GM20431 (cell line): Measurements from ENCODE around the gene DKC1.
"Not testable (repeated sequence)": the region's sequence is repeated elsewhere in the genome, so short reads cannot be mapped to it uniquely, and the experiment has no call there.

Experiments
- in situ Hi-C: fragments of 300-500 bp; cut with MseI, MboI; formaldehyde crosslinking; loops from one replicate; pipeline ENCODE4 v1.15.0; 2020; ENCODE audit warnings: low sequenced_read_pairs; ENCODE audit not compliant: unreplicated experiment

Gene DKC1

GRCh38 chrX:154815274-154815818 lies 52.7 kb downstream of the DKC1 start:
- in situ Hi-C loops = no loop called here

GRCh38 chrX:154816326-154816898 lies 53.7 kb downstream of the DKC1 start:
- in situ Hi-C loops = not testable (repeated sequence)

GRCh38 chrX:154817048-154817618 lies 54.5 kb downstream of the DKC1 start:
- in situ Hi-C loops = not testable (repeated sequence)

GRCh38 chrX:154818916-154819770 lies 56.5 kb downstream of the DKC1 start:
- in situ Hi-C loops = no loop called here

- in situ Hi-C loops = no loop called here
These were observed 57.2 kb downstream of the DKC1 start for GRCh38 chrX:154819771-154820341.

GRCh38 chrX:154821523-154821922 lies 58.9 kb downstream of the DKC1 start:
- in situ Hi-C loops = no loop called here

GRCh38 chrX:154822029-154822428 lies 59.4 kb downstream of the DKC1 start:
- in situ Hi-C loops = no loop called here

GRCh38 chrX:154824638-154825037 lies 62.0 kb downstream of the DKC1 start:
- in situ Hi-C loops = no loop called here

GRCh38 chrX:154825586-154825985 lies 62.9 kb downstream of the DKC1 start:
- in situ Hi-C loops = not testable (repeated sequence)
